Fibroblast of gingiva (primary cell): ENCODE results near the gene CCL7.
"Not testable (repeated sequence)": the region's sequence is repeated elsewhere in the genome, so short reads cannot be mapped to it uniquely, and the experiment has no call there.

Experiments used
- DNase-seq: peaks from one replicate; pipeline ENCODE4 v3.0.0-alpha.2; 2011; ENCODE audit warnings: low read depth

The CCL7 gene

DNA sequence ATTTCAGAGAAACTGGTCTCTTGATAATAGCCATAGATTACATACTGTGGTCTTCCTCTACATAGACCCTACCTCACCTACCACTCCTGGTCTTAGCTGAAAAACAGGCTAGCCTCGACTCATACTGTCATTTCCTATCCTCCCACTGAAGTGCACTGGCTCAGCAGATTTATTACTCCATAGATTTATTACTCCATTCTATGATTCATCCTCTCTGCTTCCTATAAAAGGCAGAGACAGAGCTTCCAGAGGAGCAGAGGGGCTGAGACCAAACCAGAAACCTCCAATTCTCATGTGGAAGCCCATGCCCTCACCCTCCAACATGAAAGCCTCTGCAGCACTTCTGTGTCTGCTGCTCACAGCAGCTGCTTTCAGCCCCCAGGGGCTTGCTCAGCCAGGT lies at the start of gene CCL7:
Gene CCL7 (plus strand): TSS at position 253 of the 400 bp plus-strand sequence. CDS start 70 bp downstream, at position 323.
- no peak for DNase-seq

DNA sequence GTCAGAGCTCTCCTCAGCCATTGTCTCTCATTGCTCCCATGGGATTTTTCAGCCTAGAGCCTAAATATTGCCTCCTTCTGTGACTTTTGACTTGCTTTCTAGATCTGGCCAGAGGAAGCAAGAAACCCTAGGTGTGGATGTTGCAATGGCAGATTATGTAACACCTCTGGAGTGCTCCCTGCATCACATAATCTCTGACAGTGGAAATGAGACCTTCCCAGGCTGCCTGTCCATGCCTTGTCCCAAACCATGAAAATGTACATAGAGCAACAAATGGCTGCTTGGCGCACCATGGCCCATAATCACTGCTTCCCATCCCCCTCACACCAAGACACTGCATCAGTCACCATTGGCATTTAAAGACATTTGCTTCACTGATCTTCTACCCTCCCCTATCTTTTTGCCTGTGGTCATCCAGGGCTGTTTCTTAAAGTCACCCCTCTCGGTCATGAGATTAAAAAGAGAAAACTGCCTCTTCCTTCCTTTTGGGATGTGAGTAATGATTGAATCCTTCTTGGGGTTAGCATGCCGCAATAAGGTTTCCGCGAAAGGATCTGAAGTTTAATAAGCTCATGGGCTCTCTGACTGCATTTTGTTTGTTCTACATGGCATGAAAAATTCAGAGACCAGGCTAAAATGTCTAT lies 49.1 kb upstream of the CCL7 start:
- DNase-seq: no peak

DNA sequence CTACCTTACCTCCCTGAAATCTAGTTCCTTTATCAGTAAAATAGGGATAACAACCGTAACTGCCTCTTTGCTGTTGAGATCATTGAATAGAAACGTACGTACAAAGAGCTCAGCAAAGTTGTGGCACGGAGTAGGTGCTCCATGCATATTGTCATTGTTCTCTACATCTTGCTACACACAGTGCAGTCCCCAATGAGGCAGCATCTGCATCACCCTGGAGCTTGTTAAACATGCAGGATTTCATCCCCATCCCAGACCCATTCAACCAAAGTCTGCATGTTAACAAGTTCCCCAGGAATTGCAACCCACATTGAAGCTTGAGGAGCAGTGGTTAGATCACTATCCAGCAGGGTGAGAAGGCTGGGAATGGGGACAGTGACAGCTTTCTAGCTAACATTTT lies 48.6 kb upstream of the CCL7 start:
- no peak for DNase-seq

DNA sequence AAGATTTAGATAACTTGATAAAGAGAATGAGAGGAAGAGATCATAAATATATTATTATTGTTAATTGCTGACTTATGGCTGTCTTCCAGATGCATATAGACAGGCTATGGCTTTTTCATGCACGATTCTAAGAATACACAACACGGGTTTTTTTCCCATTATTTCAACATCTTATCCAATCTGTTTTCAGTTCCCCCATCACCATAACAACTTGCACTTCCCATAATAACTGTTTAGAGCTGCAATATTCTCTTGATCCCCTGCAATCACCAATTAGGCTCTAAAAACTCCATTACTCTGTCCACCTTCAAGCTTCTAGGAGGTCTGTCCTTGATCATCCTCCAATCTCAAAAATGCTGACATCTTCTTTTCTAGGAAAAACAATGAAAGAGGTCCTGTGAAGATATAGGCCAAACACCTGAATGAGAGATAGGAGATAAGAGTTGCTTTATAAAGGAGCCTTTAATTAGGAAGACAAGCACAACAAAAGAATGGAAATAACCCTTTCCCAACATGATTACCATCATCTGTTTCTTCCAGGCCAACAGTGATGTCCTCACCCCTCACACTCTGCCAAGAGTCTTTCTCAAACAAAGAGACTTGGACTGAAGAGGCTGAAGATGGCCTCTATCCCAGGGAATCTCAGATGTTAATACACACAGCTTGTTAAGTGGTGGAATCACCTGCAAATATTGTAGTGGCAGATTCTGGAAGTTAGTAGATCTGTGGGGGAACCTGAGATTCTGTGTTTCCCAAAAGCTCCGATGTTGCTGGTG lies 47.1 kb upstream of the CCL7 start:
- no peak for DNase-seq

DNA sequence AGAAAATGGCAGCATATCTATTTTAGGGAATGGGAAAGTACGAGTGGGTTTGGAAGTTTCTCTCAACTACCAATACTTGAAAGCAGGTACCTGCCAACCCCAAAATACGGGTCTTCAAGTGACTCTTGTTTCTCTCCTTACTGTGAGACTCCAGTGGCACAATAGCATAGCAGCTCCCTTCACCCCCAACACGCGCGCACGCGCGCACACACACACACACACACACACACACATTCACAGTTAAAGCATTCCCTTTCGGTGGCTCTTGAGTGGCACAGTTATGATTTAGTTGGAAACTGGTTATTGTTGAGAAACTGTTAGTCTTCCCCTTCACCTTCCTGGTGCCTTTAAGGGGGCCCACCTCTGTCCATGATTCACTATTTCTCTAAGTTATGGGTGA lies 45.0 kb upstream of the CCL7 start:
- no peak for DNase-seq

DNA sequence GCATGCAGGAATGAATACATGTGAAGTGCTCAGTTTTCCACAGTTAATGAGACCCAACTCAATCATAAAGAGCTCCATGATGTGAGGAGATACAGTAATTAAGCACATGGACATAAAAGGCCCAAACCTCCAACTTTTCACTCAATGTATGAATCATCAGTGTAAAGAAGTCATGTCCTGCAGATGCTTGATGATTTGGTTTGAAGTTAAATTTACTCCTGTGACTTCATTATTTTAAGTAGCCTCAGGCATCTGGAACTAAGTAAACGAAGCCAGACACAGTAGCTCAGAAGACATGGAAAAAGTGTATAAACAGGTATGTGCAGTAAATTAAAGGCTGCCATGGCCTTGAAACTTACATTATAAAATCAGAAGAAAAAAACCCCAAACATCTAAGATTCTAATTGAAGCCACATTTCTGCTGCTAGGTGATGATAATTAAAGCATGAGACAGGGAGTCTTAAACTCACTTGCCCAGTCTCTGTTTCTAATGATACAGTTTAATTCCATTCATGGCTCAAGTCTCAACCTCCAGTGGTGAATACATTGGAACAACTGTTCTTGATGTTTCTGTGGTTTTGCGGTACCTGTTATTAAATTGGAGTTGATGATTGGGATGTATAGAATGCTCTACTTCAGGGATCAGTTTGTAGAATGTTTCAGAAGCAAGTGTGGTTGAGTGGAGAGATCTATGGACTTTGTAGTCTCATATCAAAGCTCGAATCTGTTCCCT lies 43.8 kb upstream of the CCL7 start:
- DNase-seq: no peak

DNA sequence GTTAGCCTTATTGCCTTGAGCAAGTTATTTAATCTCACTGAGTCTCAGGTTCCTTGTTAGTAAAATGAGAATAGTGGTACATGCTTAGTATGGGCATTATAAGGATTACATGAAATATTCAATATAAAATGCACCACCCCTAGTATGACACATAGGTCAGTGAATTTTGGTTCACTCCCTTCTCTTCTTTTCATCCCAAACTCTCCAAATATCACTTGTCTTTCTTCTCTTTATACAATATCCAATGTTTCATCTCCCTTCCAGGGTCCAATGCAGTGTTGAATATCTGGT lies 43.3 kb upstream of the CCL7 start:
- no peak for DNase-seq

DNA sequence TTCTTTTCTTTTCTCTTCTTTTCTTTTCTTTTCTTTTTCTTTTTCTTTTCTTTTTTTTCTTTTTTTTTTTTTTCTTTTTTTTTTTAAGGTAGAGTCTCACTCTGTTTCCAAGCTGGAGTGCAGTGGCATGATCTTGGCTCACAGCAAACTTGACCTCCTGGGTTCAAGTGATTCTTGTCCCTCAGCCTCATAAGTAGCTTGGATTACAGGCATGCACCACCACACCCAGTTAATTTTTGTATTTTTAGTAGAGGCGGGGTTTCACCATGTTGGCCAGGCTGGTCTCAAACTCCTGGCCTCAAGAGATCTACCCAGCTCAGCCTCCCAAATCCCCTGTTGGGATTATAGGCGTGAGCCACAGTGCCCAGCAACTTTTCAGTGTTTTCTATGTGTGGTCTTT lies 42.7 kb upstream of the CCL7 start:
- DNase-seq: not testable (repeated sequence)

DNA sequence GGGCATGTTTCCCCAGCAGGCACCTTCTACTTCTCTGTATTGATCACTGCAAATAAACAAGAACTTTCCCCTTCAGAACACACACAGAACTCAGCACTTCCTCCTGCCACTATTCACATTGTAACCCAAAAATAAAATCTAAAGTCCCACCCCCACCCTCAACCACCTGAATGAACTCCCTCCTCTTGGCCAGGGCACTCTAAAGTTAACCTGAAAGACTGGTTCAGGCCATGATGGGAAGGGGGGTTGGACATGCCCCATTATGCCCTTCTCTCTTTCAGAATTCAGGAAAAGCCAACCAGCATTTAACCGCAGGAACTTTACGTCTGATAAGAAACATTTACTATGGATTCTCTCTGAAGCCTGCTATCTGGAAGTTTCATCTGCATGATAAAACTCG lies 42.3 kb upstream of the CCL7 start:
- DNase-seq: no peak

DNA sequence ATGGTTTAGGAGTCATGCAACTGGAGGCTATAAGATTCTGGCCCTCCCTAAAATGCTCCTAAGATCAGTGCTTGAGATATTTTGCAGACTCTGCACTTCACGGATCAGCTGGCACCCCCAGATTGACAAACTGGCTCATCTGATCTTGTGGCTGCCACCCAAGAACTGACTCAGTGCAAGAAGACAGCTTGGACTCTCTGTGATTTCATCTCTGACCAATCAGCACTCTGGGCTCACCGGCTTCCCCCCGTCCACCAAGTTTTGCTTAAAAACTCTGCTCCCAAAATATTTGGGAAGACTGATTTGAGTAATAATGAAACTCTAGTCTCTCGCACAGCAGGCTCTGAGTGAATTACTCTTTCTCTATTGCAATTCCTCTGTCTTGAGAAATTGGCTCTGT lies 41.2 kb upstream of the CCL7 start:
- no peak for DNase-seq

DNA sequence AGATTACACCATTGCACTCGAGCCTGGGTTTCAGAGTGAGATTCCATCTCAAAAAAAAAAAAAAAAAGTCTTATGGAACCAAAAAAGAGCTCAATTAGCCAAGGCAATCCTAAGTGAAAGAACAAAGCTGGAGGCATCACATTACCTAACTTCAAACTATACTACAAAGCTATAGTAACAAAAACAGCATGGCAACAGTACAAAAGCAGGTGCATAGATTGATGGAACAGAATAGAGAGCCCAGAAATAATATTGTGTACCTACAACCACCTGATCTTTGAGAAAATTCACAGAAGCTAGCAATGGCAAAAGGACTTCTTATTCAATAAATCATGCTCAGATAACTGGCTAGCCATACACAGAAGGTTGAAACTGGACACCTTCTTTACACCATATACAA lies 39.7 kb upstream of the CCL7 start:
- DNase-seq: no peak

DNA sequence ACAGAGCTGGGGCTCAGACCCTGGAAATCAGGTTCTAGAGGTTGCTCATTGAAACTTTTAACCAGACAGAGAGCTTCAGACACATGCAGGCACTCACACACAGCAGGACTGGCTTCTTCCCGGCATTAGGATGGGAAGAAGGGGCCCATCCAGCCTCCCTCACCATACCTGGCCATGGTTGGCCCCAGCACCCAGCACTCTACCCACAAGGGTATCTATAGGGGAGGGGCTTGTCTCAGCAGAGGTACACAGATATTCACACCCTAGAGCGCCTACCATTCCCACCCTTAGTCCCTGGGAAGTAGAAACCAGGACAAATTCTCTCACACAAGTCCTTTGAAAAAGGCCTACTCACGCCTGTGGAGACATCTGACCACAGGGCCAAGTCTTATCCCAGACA lies 35.4 kb upstream of the CCL7 start:
- DNase-seq: no peak

DNA sequence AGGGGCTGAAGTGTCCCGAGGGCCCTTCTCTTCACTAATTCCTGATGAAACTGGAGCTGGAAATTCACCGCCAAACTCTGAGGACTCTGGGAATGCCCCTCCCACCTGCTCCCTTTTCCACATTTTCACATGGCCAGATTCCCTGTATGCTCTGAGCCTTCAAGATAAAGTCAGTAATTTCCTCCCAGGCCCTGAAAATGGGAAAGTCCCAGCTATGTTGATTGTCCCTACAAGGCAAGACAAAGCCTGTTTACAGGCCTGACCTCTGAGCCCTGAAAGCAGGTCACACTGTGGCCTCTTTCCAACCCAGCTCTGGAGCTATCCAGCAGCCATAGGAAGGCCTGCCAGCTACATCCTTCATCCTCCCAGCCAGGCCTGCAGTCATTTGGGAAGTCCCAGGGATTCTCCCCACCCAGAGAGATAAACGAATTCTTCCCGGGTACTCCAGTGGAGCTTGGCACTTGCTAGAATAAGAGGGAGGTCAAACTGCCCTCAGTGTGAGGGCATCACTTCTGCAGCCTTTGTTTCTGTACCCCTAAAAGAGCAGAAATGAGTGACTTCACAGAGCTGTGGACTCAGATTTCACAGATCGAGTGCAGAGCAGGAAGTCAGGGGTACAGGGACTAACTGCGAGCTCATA lies 34.5 kb upstream of the CCL7 start:
- DNase-seq: no peak

DNA sequence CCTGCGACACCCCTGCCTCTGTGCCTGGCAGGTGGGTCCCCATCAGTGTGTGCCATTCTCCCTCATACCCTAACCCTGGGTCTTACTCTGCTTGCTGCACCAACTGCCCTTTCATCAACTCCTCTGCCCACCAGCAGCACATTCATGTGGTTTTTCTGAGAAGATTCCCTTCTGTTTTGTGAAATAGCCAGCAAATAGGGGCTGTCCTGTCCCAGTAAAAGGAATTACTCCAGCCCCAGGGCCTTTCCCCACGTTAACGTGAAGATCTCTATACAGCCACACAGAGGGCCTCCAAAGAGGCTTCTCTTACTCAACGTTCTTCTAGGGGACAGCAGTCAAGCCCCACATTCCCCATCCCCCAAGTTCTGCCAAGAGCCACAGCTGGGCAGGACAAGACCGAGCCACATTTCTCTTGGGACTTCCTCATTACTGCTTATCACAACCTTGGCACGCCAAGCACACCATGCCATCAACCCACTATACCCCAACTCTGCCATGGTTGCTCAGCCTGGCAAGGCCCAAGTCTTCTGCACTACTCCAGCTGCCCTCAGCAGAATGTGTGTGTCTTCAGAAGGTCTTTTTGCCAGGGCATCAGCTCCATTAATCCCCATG lies 33.6 kb upstream of the CCL7 start:
- no peak for DNase-seq

DNA sequence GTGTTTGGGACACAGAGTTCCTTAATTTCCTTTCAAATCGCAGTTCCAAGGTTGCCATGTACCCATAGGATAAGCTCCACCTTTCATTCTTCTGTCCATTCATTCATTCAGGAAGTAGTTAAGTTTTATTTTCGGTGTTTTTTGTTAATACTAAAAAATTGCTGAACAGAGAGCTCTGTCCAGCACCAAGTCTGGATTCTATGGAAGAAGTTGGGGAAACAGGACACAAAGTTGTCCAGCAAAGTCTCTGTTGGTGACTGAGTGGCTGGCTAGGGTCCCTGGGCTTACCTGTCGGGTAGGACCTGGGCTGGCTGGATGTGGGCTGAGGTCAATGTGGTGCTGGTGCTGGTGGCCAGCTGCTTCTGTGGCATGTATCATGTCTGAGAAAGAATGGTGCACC lies 32.6 kb upstream of the CCL7 start:
- DNase-seq: no peak

DNA sequence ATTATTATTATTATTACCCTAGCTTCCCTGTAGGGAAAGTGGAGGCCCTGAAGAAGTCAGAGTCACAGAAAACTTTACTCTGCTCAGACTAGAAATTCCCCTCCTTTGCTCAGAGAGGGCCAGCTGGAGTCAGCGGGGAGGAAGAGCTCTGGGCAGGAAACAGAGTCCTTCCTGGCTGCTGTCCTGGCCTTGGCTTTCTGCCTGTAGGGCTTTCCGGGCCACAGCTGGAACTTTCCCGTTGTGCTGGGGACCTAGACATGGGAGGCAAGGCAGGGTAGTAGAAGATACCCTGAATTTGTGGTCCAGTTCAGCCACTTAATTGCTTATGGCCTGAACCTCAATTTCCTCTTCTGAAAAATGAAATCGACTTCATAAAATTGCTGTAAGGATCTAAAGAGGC lies 29.0 kb upstream of the CCL7 start:
- no peak for DNase-seq

DNA sequence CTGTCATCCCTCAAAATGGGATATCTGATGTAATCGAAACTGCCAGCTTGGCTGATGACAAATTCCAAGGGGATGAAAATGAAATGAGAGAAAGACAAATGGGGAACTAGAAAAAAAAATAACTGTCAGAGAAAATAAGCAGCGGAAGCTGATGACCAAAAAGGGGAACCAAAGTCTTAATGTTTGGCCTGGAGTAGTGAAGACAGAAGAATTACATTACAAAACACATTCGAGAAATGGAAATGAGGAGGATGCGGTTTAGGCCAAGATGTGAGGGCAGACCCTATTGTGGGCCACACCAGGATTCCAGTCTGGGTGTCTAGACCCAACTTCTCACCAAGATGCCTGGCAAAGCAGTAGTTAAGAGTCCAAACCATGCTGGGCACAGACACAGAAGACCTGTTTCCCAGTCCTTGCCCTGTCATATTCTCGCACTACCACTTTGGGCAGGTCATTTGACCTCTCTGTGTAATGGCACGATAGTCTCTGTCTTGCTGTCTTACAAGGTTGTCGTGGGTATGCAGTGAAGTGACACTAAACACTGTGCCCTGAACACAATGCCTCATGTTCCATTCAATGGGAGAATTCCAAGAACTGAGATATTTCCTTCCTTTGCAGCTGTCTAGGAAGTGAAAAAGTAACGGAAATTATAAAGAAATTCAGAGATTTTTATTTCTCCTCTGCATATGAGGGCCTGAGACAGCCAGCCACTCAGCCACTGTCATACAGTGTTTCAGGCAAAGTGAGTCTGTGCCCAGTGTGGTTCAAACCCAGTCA lies 27.2 kb upstream of the CCL7 start:
- DNase-seq: no peak

DNA sequence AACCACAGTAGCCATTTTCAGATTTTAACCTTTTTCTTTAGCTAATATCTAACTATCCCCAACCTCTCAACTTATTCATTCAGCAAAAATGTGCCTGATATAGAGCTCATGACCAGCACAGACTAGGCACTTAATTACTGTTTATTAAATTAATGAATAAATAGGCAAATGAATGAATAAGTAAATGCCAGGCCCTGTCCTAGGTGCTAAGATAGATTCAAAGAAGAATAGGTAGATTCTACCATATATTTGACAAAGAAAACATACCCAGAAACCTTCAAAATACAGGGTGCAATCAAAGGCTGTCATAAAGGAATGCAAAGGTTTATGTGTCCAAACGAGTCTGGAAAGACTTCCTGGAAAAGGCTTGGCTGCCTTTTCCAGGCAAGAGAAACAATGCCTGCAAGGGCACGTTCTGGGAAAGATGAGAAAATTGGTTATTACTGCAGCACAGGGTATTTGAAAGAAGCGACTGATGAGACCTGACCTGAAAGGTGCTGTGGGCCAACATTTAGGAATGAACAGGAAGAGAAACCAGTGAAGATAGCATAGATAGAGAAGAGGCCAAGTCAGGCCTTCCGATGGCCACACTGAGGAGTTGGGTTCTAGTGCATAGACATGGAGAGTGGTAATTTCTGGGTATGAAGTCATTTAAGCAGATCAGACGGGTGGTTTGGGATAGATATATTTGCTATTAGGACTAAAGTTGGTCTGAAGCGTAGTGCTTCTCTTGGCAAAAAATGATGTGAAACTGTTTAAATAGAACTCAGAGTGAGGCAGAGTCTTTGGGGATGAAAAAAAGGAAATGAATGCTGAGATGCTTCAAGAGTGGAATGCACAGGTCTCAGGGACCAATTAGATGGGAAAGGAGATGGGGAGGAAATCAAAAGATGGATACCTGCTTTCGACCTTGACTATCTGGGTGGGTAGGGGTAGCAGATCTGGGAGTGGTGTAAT lies 26.4 kb upstream of the CCL7 start:
- no peak for DNase-seq

DNA sequence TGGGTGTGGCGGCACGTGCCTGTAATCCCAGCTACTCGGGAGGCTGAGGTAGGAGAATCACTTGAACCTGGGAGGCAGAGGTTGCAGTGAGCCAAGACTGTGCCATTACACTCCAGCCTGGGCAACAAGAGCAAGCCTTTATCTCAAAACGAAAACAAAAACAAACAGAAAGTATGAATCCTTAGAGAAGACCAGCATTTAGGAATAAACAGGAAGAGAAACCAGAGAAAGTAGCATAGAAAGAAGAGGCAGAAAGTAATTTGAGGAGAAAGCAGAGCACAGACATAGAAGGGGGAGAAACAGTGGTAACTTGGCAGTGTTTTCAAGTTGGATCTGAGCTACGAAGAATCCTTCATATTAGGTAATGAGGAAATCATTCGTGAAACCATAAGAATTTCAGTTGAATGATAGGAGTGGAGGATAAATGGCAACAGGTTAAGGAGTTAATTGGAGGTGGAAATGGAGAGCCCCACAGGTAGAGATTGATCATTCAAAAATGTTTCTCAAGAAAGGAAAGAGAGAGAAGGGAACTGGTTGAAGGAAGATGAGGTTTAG lies 24.6 kb upstream of the CCL7 start:
- no peak for DNase-seq

DNA sequence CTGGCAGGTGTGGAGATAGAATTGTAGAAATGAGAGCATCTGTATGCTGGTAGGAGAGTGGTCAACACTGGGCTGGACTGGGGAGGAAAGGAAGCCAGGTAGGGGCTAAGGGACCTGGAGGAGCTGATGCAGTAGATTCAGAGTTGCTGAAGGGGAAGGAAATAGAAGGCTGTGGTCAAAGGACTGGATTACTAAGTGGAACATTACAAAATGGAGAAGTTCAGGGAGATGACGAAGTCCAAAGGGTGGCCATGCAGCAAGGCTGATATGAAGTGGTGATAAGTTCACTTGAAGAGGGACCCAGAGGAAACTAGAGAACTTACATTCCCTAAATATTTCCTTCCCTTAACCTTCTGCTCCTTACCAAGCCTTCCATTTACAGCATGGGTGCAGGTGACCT lies 23.6 kb upstream of the CCL7 start:
- DNase-seq: no peak
